Measurements from ENCODE around the gene TMEM222. TPM values are rescaled to one million over a fixed set of nuclear protein-coding genes. Genes with fewer than 3 reads are reported as not detected.
A peak's percentile ranks its signal among the peaks of the same experiment; 100 is the strongest.

TMEM222 gene
- total RNA-seq, 2 donors from 2014 or later: 31.5 to 45.1 TPM

DNA sequence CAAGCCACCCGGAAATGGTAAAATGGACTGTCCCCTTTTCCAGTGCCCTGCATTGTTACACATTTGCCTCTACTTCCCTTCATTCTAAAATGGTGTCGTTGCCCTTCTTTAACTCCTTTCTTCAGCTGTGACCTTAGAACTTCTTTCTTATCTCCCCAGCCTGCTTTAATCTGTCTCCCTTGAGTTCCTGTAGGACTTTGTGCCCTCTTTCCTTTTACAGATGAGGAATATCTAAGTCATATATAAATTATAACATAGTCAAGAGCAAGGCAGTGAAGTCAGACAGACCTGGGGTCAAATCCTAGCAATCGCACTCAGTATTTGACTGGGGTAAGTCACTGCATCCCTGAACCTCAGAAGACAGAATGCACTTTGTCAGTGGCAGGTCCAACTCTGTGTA is 31.4 kb upstream of the TMEM222 start:
- TF ChIP-seq CTCF (IDR thresholded peaks at IDR 0.05): no peak
- no peaks in the 10 kb centered on the region for H3K27me3 ChIP-seq (replicated peaks; ENCODE audit: insufficient read depth)
- ATAC-seq (ENCODE audit: insufficient number of reproducible peaks, low FRiP score, low read depth) (no peak), DNase-seq (ENCODE audit: low spot score) (no peak)
- H3K9me3 ChIP-seq: no peaks in the 10 kb centered on the region
- H3K4me3 ChIP-seq: no peak overlapping the region
- H3K27ac ChIP-seq: no peak overlapping the region
- H3K4me1 ChIP-seq (ENCODE audit: control insufficient read depth in 1 of 2, low read depth in 2 of 2): no peaks in the 10 kb centered on the region
- H3K36me3 ChIP-seq: peaks cover 35% of the 10 kb centered on the region

DNA sequence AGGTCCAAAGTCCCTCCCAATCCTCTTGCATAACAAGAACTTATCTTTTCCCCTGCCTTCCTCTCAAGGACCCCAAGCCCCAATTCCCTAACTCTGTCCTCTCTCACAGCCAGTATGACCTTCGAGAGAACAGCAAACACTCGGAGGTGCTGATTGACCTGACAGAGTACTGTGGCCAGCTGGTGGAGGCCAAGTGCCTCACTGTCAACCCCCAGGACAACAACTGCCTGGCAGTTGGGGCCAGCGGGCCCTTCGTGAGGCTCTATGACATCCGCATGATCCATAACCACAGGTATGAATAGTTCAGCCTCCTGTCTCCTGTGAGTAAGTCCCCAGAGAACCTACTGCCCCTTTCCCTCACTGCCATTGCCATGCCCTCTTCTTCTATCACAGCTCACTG is 29.9 kb upstream of the TMEM222 start:
- Histone ChIP-seq H3K4me1 (ENCODE audit: control insufficient read depth in 1 of 2, low read depth in 2 of 2) (no peaks in the 10 kb centered on the region), H3K9me3 (no peaks in the 10 kb centered on the region), H3K27ac (no peak overlapping the region), H3K36me3 (peaks cover 37% of the 10 kb centered on the region), H3K27me3 (replicated peaks; ENCODE audit: insufficient read depth) (no peaks in the 10 kb centered on the region), H3K4me3 (no peak overlapping the region)
- TF ChIP-seq CTCF (IDR thresholded peaks at IDR 0.05): no peak
- no peak for ATAC-seq (ENCODE audit: insufficient number of reproducible peaks, low FRiP score, low read depth)
- DNase-seq (ENCODE audit: low spot score): no peak

- no peak for TF ChIP-seq CTCF (IDR thresholded peaks at IDR 0.05)
- DNase-seq (ENCODE audit: low spot score) (no peak), ATAC-seq (ENCODE audit: insufficient number of reproducible peaks, low FRiP score, low read depth) (no peak)
- no peaks in the 10 kb centered on the region for H3K9me3 ChIP-seq
- H3K27me3 ChIP-seq (replicated peaks; ENCODE audit: insufficient read depth): no peaks in the 10 kb centered on the region
- peaks cover 0 to 3% of the 10 kb centered on the region in 2 donors for H3K4me1 ChIP-seq (ENCODE audit: control insufficient read depth in 1 of 2, low read depth in 2 of 2)
- no peak overlapping the region for H3K27ac ChIP-seq
- peaks cover 42% of the 10 kb centered on the region for H3K36me3 ChIP-seq
- H3K4me3 ChIP-seq: no peak overlapping the region
These were observed 28.0 kb upstream of the TMEM222 start for GRCh38 chr1:27293915-27294314.

DNA sequence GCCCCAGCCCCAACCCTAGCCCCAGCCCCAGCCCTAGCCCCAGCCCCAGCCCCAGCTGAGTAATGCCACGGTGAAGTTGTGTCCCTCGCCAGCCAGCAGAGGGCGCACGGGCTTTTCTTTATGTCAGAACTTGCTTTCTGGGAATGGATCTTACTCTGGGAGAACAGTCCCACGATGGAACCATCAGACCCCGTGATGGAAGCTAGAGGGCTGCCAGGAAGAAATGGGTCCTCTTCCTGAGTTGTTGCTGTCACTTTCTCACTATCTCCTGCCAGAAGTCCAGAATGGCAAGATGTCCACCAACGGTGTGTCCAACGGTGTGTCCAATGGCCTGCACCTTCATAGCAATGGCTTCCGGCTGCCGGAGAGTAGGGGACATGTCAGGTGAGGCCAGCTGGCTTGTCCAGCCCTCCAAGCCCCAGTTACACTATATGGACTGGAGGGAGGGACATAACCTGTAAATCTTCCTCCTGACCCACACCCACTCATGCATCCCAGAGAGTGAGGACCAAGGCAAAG is 25.1 kb upstream of the TMEM222 start:
- H3K4me3 ChIP-seq: no peak overlapping the region
- DNase-seq (ENCODE audit: low spot score): peak; percentile 23
- no peaks in the 10 kb centered on the region for H3K9me3 ChIP-seq
- H3K27ac ChIP-seq: no peak overlapping the region
- peaks cover 8 to 15% of the 10 kb centered on the region in 2 donors for H3K4me1 ChIP-seq (ENCODE audit: control insufficient read depth in 1 of 2, low read depth in 2 of 2)
- TF ChIP-seq CTCF (IDR thresholded peaks at IDR 0.05): peak; percentile 68
- ATAC-seq (ENCODE audit: insufficient number of reproducible peaks, low FRiP score, low read depth): no peak
- no peaks in the 10 kb centered on the region for H3K27me3 ChIP-seq (replicated peaks; ENCODE audit: insufficient read depth)
- H3K36me3 ChIP-seq: peaks cover 36% of the 10 kb centered on the region

- DNase-seq (ENCODE audit: low spot score) (no peak), ATAC-seq (ENCODE audit: insufficient number of reproducible peaks, low FRiP score, low read depth) (no peak)
- TF ChIP-seq CTCF (IDR thresholded peaks at IDR 0.05): no peak
- H3K36me3 ChIP-seq: peaks cover 35% of the 10 kb centered on the region
- H3K9me3 ChIP-seq: no peaks in the 10 kb centered on the region
- no peaks in the 10 kb centered on the region for H3K27me3 ChIP-seq (replicated peaks; ENCODE audit: insufficient read depth)
- peaks cover 8 to 15% of the 10 kb centered on the region in 2 donors for H3K4me1 ChIP-seq (ENCODE audit: control insufficient read depth in 1 of 2, low read depth in 2 of 2)
- H3K27ac ChIP-seq: no peak overlapping the region
- H3K4me3 ChIP-seq: no peak overlapping the region
These were observed 24.1 kb upstream of the TMEM222 start for GRCh38 chr1:27297903-27298302.

Data from thoracic aorta (tissue), 2 donors.